Fibroblast of gingiva (primary cell): ENCODE measurements around the gene ADCK2.
"Not testable (repeated sequence)": the region's sequence is repeated elsewhere in the genome, so short reads cannot be mapped to it uniquely, and the experiment has no call there.

ENCODE experiments used
- DNase-seq: peaks from one replicate; pipeline ENCODE4 v3.0.0-alpha.2; 2011; ENCODE audit warnings: low read depth

Gene ADCK2

GRCh38 chr7:140674356-140674800, 1.6 kb downstream of the ADCK2 start:
- no peak for DNase-seq

GRCh38 chr7:140674899-140675701, 2.4 kb downstream of the ADCK2 start:
- peak; percentile 66 for DNase-seq

GRCh38 chr7:140675726-140676125, 3.0 kb downstream of the ADCK2 start:
- DNase-seq, result no peak

- no peak for DNase-seq
These were observed 3.6 kb downstream of the ADCK2 start for GRCh38 chr7:140676306-140676705.

GRCh38 chr7:140676956-140677355, 4.2 kb downstream of the ADCK2 start:
- DNase-seq, result not testable (repeated sequence)

- DNase-seq, result no peak
These were observed 4.8 kb downstream of the ADCK2 start for GRCh38 chr7:140677496-140677895.

GRCh38 chr7:140678081-140678815, 5.5 kb downstream of the ADCK2 start:
- DNase-seq, result no peak

GRCh38 chr7:140678816-140679130, 6.0 kb downstream of the ADCK2 start:
- DNase-seq, result no peak

GRCh38 chr7:140679186-140679585, 6.4 kb downstream of the ADCK2 start:
- DNase-seq, result no peak

GRCh38 chr7:140680886-140681285, 8.1 kb downstream of the ADCK2 start:
- no peak for DNase-seq

- no peak for DNase-seq
These were observed 9.0 kb downstream of the ADCK2 start for GRCh38 chr7:140681766-140682165.

GRCh38 chr7:140683657-140684056, 10.9 kb downstream of the ADCK2 start:
- no peak for DNase-seq

GRCh38 chr7:140684066-140684950, 11.6 kb downstream of the ADCK2 start:
- DNase-seq, result no peak

GRCh38 chr7:140685407-140686087, 12.8 kb downstream of the ADCK2 start:
- no peak for DNase-seq

- no peak for DNase-seq
These were observed 14.2 kb downstream of the ADCK2 start for GRCh38 chr7:140686921-140687320.

- DNase-seq, result no peak
These were observed 15.6 kb downstream of the ADCK2 start for GRCh38 chr7:140688341-140688740.

- no peak for DNase-seq
These were observed 16.7 kb downstream of the ADCK2 start for GRCh38 chr7:140689199-140690152.

- DNase-seq, result no peak
These were observed 18.8 kb downstream of the ADCK2 start for GRCh38 chr7:140691376-140692045.

- DNase-seq, result not testable (repeated sequence)
These were observed 21.1 kb downstream of the ADCK2 start for GRCh38 chr7:140693849-140694248.

- DNase-seq, result no peak
These were observed 21.8 kb downstream of the ADCK2 start for GRCh38 chr7:140694592-140694991.
